EL (cell line): ENCODE data around the gene KCNJ18.
"Not testable (repeated sequence)": the region's sequence is repeated elsewhere in the genome, so short reads cannot be mapped to it uniquely, and the experiment has no call there.

Experiments
- DNase-seq: peaks from one replicate; pipeline ENCODE4 v3.0.0-alpha.2; 2016

The KCNJ18 gene

GRCh38 chr17:21705021-21705601, 12.8 kb downstream of the KCNJ18 start:
- DNase-seq, result no peak

- DNase-seq, result not testable (repeated sequence)
Observed at GRCh38 chr17:21705746-21706145, 13.4 kb downstream of the KCNJ18 start.

GRCh38 chr17:21706546-21706945, 14.2 kb downstream of the KCNJ18 start:
- DNase-seq, result not testable (repeated sequence)

GRCh38 chr17:21707131-21707530, 14.8 kb downstream of the KCNJ18 start:
- not testable (repeated sequence) for DNase-seq

- DNase-seq, result not testable (repeated sequence)
Observed at GRCh38 chr17:21707711-21708611, 15.6 kb downstream of the KCNJ18 start.

- not testable (repeated sequence) for DNase-seq
Observed at GRCh38 chr17:21708612-21709535, 16.6 kb downstream of the KCNJ18 start.

GRCh38 chr17:21709994-21710393, 17.7 kb downstream of the KCNJ18 start:
- not testable (repeated sequence) for DNase-seq

- not testable (repeated sequence) for DNase-seq
Observed at GRCh38 chr17:21710486-21710885, 18.2 kb downstream of the KCNJ18 start.

- DNase-seq, result no peak
Observed at GRCh38 chr17:21711182-21711581, 18.9 kb downstream of the KCNJ18 start.

- DNase-seq, result not testable (repeated sequence)
Observed at GRCh38 chr17:21713020-21713419, 20.7 kb downstream of the KCNJ18 start.

GRCh38 chr17:21713631-21714030, 21.3 kb downstream of the KCNJ18 start:
- DNase-seq, result not testable (repeated sequence)

- DNase-seq, result not testable (repeated sequence)
Observed at GRCh38 chr17:21714676-21715075, 22.4 kb downstream of the KCNJ18 start.

- DNase-seq, result not testable (repeated sequence)
Observed at GRCh38 chr17:21715877-21716276, 23.6 kb downstream of the KCNJ18 start.

- not testable (repeated sequence) for DNase-seq
Observed at GRCh38 chr17:21718971-21719370, 26.6 kb downstream of the KCNJ18 start.

GRCh38 chr17:21719511-21720226, 27.3 kb downstream of the KCNJ18 start:
- not testable (repeated sequence) for DNase-seq

- not testable (repeated sequence) for DNase-seq
Observed at GRCh38 chr17:21720566-21720965, 28.2 kb downstream of the KCNJ18 start.

- not testable (repeated sequence) for DNase-seq
Observed at GRCh38 chr17:21722268-21722667, 29.9 kb downstream of the KCNJ18 start.

- not testable (repeated sequence) for DNase-seq
Observed at GRCh38 chr17:21724216-21725006, 32.1 kb downstream of the KCNJ18 start.

GRCh38 chr17:21731076-21731475, 38.8 kb downstream of the KCNJ18 start:
- not testable (repeated sequence) for DNase-seq

- not testable (repeated sequence) for DNase-seq
Observed at GRCh38 chr17:21733931-21734330, 41.6 kb downstream of the KCNJ18 start.

- DNase-seq, result not testable (repeated sequence)
Observed at GRCh38 chr17:21735814-21736213, 43.5 kb downstream of the KCNJ18 start.
